Activated T-helper 1 cell treated with anti-CD3 and anti-CD28 coated beads, Interleukin-2, amount 50 U/mL, for 16 hours (primary cell): ENCODE results near the gene CNNM1.

Experiments
- DNase-seq, 2 donors: peaks; one replicate each; pipeline ENCODE4 v3.0.0-alpha.2; 2020; ENCODE audit warnings: low read depth in 1 of 2, low spot score in 1 of 2

The CNNM1 gene

GRCh38 chr10:99329304-99329553, at the start of gene CNNM1:
CNNM1 (plus strand) TSS chr10:99329356; CDS start chr10:99329388, 32 bp downstream.
- no peak for DNase-seq

- DNase-seq = no peak
Observed at GRCh38 chr10:99279626-99280111, 49.5 kb upstream of the CNNM1 start.

- DNase-seq = no peak
Observed at GRCh38 chr10:99280472-99280871, 48.7 kb upstream of the CNNM1 start.

GRCh38 chr10:99285881-99286280, 43.3 kb upstream of the CNNM1 start:
- no peak for DNase-seq

GRCh38 chr10:99290306-99290705, 38.9 kb upstream of the CNNM1 start:
- DNase-seq = no peak

DNA sequence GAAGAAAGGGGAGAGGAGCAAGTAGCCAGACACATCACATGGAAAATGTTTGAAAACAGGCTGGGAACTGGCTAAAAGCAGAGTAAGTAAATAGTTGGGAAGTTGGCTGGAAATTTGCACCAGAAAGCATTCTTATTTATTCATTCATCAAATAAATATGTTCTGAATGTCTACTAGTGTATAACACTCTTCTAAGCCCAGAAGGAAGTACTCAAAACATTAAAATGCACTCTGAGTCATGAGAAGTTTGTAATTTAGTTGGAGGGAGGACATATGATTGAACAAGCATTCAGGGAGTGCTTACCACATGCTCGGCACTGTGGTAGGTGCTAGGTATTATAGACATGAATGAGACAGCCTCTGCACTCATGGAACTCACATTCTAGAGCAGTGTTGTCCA, 37.0 kb upstream of the CNNM1 start:
- no peak for DNase-seq

DNA sequence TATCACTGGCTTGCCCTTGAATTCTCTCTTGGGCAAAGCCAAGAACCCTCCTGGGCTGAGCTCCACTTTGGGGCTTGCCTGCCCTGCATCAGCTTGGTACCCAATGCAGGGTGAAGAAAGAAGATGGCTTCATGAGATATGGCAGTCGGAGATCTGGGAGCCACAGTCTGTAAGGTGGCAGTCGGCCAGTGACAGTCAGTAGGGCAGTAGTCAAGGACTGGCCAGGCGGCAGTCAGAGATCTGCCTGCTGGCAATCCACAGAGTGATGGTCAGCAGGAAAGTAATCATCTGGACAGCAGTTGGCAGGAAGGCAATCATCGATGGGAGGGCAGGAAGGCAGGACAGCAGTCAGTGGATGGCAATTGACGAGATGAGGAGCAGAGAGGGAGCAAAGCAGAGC, 32.6 kb upstream of the CNNM1 start:
- DNase-seq = no peak

- no peak for DNase-seq
Observed at GRCh38 chr10:99297033-99297432, 32.1 kb upstream of the CNNM1 start.

DNA sequence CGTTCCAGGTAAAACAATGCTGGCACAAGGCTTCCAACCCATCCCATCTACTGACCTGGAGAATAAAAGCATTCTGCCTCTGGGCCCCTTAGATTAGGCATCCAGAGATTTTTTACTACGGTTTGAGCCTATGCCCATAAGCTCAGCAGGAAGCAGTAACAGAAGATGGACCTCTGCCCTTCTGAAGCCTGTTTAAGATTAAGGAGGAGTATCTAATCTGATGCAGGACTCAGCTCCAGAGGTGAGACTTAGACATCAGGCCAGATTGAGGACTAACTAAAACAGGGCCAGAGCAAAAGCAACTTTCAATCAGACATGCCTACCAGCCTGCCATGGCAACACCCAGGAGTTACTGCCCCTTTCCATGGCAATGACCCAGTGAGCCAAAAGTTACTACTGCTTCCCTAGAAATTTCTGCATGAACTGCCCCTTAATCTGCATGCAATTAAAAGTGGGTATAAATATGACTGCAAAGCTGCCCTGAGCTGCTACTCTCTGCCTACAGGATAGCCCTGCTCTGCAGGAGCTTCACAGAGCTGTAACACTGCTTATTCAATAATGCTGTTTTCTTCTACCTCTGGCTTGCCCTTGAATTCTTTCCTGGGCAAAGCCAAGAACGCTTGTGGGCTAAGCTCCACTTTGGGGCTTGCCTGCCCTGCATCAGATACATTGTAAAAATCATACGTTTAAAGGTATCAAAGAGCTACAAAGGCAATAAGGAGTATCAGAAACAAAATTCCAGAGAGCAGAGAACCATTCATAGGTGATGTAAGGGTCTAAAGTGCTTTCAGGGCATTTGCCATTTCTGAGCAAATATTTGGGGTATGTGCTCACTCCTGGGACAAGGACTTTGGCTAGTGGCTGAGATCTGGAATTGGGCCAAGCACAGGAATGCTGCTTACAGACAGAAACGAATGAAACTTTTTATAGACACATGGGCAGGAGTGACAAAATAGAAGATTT, 25.0 kb upstream of the CNNM1 start:
- no peak for DNase-seq

DNA sequence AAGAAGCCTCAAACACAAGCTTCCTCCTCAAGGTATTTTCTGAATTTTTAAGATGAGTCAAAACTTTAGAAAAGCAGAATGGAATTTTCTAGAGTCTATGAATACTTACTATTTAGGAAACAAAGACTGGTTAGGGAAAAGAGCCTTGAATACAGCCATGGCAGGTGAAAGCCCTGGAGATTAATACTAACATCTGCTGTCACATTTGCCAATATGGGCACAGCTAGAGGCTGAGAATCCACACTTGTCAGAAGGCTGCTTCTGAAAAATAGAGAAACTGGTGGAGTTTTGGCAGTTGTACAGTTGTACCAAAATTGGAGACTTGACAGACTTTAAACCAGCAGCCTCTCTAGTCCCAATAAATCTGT, 24.3 kb upstream of the CNNM1 start:
- DNase-seq = no peak

GRCh38 chr10:99312501-99312900, 16.7 kb upstream of the CNNM1 start:
- no peak for DNase-seq

GRCh38 chr10:99315853-99316252, 13.3 kb upstream of the CNNM1 start:
- DNase-seq = no peak

- DNase-seq = no peak
Observed at GRCh38 chr10:99316374-99316773, 12.8 kb upstream of the CNNM1 start.

GRCh38 chr10:99318048-99318447, 11.1 kb upstream of the CNNM1 start:
- DNase-seq = no peak

- no peak for DNase-seq
Observed at GRCh38 chr10:99318475-99318874, 10.7 kb upstream of the CNNM1 start.

- no peak for DNase-seq
Observed at GRCh38 chr10:99325281-99325680, 3.9 kb upstream of the CNNM1 start.

DNA sequence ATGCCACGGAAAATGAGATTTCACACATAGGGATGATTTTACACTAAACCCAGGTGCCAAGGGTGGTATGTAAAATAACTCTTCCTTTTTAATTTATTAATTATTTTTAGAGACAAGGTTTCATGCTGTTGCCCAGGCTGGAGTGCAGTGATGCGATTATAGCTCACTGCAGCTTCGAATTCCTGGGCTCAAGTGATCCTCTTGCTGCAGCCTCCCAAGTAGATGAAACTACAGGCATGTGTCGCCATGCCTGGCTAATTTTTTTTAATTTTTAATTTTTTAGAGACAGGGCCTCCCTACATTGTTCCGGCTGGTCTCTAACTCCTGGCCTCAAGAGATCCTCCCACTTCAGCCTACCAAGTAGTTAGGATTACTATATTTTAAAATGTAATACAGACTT, 2.3 kb upstream of the CNNM1 start:
- DNase-seq = no peak

GRCh38 chr10:99328579-99329303, 415 bp upstream of the CNNM1 start:
- DNase-seq = no peak

- no peak for DNase-seq
Observed at GRCh38 chr10:99329554-99330346, 594 bp downstream of the CNNM1 start.

DNA sequence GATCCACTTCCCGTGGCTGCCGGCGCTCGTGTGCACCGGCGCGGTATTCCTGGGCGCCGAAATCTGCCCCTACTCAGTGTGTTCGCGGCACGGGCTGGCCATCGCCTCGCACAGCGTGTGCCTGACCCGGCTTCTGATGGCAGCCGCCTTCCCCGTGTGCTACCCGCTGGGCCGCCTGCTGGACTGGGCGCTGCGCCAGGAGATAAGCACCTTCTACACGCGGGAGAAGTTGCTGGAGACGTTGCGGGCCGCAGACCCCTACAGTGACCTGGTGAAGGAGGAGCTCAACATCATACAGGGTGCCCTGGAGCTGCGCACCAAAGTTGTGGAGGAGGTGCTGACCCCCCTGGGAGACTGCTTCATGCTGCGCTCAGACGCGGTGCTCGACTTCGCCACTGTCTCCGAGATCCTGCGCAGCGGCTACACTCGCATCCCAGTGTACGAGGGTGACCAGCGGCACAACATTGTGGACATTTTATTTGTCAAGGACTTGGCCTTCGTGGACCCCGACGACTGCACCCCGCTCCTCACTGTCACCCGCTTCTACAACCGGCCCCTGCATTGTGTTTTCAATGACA, 1.3 kb downstream of the CNNM1 start:
- DNase-seq = no peak

DNA sequence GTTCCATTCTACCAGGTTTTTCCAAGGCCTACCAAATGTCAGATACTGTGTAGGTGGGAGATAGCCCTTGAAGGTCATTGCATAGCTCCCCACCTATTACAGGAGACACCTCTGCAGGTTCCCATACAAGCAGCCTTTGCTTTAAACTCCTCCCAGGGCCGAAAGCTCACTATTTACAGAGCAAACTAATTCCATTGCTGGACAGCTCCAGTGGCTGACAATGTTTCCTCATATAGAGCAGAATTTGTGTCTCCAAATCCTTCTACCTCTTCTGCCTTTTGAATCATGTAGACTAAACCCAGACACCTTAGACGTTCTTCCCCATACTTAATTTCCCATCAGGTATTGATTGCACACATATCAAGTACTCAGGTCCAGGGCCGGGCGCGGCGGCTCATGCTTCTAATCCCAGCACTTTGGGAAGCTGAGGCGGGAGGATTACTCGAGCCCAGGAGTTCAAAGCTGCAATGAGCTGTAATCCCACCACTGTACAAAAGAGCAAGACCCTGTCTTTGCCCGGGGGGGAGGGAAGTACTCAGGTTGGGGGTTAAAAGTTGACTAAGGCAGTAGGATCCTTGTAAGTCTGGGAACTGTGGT, 2.1 kb downstream of the CNNM1 start:
- no peak for DNase-seq
